ENCODE measurements around the gene GRM2. TPM values are rescaled to one million over a fixed set of nuclear protein-coding genes. Genes with fewer than 3 reads are reported as not detected.
"Not testable (repeated sequence)": the region's sequence is repeated elsewhere in the genome, so short reads cannot be mapped to it uniquely, and the experiment has no call there.

Gene GRM2
- total RNA-seq, 1 donor from 2014 or later: under 0.01 TPM

DNA sequence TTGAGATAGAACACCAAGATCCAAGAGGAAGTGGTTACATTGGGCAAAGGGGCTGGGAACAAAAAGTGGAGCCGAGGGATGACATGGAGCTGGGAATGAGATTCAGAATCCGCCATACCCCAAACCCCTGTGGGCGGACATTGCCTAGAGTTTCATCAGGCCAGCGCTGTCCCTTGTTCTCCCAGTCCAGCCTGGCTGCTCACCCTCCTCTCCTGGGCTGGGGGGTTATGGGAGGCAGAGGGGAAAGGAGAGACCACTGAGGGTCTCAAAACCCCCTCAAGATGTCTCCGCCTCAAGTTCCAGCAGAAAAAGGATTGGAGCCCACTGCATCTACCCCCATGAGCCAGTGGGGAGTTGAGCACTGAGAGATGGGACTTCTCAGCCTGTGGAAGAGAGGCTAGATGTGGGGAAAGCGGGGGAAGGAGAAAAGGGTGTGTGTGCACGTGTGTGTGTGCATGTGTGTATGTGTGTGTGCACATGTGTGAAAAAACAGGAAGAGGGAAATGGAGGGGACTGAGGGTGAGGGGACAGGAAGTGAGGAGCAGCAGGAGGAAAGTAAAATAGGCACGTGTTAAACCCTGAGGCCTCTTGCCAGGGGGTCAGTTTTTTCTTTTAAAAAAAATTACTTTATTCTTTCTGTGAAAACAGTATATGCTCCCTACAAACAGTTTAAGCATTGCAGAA is 14.3 kb downstream of the GRM2 start:
- DNase-seq (ENCODE audit: low read depth in 2 of 2): no peak

DNA sequence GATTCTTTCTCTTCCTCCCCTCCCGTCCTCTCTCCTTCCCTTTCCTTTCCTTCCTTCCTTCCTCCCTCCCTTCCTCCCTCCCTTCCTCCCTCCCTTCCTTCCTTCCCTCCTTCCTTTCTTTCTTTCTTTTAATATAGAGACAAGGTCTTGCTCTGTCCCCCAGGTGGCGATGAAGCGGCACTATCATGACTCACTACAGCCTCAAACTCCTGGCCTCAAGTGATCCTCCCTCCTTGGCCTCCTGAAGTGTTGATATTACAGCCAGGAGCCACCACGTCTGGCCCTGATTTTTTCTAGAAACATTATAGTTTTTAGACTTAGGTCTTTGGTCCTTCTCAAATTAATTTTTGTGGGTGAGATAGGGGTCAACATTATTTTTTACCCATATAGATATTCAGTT is 15.5 kb downstream of the GRM2 start:
- no peak for DNase-seq (ENCODE audit: low read depth in 2 of 2)

DNA sequence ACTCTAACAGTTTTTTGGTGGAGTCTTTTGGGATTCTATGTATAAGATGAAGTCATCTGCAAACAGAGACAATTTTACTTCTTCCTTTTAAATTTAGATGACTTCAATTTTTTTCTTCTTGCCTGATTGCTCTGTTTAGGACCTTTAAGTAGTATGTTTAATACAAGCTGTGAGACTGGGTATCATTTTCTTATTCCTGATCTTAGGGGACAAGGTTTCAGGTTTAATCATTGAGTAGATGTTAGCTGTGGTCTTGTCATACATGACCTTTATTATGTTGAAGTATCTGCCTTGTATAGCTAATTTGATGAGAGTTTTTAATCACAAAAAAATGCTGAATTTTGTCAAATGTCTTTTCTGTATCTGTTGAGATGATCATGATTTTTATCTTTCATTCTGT is 20.6 kb downstream of the GRM2 start:
- DNase-seq (ENCODE audit: low read depth in 2 of 2): no peak

DNA sequence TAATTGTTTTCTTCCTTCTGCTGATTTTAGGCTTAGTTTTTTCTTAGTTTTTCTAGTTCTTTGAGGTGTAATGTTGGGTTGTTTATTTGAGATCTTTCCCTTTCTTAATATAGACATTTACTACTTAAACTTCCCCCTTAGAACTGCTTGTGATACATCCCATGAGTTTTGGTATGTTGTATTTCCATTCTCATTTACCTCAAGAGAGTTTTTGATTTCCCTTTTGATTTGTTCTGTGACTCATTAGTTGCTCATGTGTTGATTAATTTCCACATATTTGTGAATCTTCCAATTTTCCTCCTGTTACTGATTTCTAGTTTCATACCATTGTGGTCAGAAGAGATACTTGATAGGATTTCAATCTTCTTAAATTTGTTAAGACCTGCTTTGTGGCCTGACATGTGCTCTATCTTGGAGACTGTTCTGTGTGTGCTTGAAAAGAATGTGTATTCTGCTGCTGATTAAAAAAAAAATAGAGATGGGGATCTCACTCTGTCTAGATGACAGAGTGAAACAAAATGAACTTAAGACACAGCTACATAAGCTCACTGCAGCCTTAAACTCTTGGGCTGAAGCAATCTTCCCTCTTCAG is 22.3 kb downstream of the GRM2 start:
- no peak for DNase-seq (ENCODE audit: low read depth in 2 of 2)

DNA sequence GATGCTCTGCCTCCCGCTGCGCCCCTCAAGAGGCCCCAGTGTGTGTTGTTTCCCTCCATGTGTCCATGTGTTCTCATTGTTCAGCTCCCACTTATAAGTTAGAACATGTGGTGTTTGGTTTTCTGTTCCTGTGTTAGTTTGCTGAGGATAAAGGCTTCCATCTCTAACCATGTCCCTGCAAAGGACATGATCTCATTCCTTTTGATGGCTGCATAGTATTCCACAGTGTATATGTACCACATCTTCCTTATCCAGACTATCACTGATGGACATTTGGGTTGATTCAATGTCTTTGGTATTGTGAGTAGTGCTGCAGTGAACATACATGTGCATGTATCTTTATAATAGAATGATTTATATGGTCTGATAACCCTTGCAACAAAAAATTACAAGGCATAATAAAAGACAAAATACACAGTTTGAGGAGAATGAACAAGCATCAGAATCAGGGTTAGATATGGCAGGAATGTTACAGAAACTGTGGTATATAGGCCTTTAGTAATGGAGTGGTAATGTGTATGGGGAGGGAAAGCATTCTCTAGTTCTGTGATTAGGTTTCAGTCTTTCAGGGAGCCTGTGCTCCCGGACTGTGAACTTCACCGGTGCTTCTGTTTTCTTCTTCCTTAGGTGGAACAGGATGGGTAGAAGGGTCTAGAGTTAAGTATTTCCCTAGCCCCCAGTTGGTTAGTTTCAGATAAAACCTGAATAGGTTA is 27.1 kb downstream of the GRM2 start:
- no peak for DNase-seq (ENCODE audit: low read depth in 2 of 2)

DNA sequence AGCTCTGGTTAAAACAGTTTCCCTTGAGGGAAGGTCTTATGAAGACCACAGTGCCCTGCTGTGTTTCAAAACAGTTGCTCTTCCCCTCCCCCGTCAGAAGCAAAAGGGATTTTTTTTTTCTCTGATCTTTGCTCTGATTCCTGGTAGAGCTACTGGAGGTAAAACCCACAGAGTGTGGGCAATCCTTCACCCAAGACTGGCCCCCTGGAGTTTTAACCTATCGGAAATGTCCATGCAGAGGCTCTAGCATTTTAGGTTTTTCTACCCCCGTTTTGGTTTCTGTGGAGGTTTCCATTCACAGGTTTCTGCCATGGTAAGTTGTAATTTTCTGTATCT is 27.7 kb downstream of the GRM2 start:
- no peak for DNase-seq (ENCODE audit: low read depth in 2 of 2)

DNA sequence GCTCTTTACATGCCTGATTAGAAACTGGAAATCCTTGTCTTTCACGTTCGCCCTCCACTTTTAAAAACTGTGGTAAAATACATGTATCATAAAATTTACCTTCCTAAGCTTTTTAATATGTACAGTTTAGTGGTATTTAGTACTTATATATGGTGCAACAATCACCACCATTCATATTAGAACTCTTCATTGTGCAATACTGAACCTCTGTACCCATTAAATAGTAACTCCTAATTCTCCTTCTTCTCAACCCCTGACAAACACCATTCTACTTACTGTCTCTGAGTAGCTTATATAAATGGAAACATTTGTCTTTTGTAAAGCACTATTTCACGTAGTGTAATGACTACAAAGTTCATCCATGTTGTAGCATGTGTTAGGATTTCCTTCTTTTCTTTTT is 28.2 kb downstream of the GRM2 start:
- DNase-seq (ENCODE audit: low read depth in 2 of 2): no peak

DNA sequence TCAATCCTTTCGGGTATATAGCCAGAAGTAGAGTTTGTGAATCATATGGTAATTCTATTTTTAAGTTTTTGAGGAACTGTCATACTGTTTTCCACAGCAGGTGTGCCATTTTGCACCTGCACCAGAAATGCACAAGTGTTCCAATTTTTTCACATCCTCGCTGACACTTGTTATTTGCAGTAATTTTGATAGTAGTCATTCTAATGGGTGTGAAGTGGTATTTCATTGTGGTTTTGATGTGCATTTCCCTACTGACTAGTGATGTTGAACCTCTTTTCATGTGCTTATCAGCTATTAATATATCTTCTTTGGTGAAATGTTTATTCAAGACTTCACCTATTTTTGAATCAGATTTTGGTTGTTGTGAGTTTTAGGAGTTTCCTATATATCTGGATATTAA is 29.1 kb downstream of the GRM2 start:
- DNase-seq (ENCODE audit: low read depth in 2 of 2): no peak

DNA sequence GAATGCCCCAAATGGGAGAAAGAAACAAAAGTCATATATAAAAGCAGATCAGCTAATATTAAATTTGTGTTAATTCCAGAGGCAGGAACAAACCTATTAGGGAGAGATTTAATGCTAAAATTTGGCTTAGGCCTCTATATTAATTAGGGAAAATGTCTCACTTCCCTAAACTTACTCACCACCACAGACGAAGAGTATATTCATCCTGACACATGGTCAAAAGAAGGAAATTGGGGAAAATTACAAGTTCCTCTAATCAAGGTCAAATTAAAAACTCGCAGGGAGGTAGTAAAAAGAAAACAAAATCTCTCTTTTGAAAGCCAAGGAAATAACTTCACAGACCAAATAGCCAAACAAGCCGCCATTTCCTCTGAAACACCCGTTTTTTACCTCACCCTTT is 32.2 kb downstream of the GRM2 start:
- no peak for DNase-seq (ENCODE audit: low read depth in 2 of 2)

DNA sequence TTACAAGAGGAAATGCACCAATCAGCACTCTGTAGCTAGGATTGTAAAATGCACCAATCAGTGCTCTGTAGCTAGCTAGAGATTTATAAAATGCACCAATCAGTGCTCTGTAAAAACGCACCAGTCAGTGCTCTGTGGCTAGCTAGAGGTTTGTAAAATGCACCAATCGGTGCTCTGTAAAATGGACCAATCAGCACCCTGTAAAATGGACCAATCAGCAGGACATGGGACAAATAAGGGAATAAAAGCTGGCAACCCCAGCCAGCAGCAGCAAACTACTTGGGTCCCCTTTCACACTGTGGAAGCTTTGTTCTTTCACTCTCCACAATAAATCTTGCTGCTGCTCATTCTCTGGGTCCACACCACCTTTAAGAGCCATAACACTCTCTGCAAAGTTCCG is 35.5 kb downstream of the GRM2 start:
- DNase-seq (ENCODE audit: low read depth in 2 of 2): not testable (repeated sequence)

DNA sequence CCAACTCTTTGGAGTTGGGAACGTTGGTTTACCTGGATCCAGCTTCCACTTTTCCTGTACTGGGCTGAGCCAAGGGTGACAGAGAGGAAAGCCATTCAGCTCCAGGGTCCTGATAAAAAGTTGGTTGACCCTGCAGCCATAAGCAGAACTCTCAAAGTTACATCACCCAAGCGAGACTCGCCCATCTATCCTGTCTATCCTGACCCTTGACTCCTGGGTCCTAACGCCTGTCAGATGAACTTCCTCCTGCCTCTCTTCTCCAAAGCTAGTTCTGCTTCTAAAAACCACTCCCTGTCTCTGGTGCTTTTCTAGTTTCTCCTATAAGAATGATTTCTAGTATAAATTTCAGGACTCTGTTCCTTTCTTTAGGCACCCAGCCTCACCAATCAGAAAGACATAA is 36.1 kb downstream of the GRM2 start:
- DNase-seq (ENCODE audit: low read depth in 2 of 2): not testable (repeated sequence)

DNA sequence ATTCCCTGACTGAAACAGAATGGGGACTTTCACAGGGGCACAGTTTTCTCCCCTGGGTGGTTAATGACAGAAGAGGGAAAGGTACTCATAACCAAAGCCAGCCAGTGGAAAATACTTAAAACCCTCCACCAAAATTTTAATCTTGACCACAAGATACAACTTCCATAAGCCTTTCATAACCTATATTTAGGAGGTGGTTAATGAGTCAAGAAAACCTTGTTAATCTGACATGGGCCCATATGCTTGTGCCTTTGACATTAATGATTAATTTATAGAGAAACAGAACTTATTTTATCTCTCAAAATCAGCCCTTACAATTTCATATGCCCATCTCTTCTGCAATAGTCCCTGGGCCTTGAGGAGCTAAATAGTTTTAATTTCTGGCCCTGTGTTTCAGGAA is 41.0 kb downstream of the GRM2 start:
- no peak for DNase-seq (ENCODE audit: low read depth in 2 of 2)

DNA sequence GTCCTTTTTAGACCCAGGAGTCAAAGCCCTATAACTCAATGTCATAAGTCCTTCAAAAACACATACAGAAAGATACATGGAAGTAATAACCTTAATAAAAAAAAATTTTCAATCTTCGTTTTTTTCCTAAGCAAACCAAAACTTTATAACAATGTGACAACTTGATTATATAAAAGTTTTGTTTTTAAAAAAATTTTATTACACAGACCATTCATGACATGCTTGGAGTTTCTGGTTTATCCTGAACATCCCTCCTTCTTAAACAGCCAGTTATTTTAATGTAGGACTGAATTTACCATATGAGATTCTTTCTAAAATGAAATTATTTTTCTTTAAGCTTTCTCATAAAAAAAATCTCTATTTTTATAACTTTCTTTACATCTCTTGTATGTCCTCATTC is 41.5 kb downstream of the GRM2 start:
- DNase-seq (ENCODE audit: low read depth in 2 of 2): no peak

DNA sequence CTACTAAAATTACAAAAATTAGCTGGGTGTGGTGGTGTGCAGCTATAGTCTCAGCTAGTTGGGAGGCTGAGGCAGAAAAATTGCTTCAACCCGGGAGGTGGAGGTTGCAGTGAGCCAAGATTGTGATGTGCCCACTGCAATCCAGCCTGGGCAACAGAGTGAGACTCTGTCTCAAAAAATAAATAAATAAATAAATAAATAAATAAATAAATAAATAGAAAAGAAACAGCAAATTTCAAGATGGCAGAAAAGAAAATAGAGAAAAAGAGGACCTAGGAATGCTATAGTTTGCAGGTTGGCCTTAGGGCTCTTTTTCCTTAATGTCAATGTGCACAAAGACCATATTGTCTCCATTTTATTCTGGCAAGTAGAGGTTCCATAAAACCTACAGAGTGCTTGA is 44.0 kb downstream of the GRM2 start:
- no peak for DNase-seq (ENCODE audit: low read depth in 2 of 2)

DNA sequence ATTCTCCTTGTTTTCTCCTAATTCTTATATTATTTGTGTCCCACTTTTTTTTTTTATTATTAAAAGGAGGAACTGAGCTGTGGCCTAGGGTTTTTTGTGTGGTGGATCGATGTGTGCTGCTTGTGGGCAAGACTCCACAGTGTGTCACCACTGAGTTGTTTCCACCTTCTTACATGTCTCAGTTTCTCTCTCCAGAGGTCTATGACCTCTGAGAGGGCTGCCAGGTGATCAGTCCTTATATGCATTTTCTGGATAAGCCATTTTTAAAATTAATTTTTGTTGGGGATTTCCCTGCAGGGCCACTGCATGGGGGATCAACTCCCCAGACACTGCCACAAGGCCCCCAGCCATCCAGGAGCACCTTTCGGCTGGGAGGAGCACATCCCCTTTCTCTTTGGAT is 44.4 kb downstream of the GRM2 start:
- no peak for DNase-seq (ENCODE audit: low read depth in 2 of 2)

DNA sequence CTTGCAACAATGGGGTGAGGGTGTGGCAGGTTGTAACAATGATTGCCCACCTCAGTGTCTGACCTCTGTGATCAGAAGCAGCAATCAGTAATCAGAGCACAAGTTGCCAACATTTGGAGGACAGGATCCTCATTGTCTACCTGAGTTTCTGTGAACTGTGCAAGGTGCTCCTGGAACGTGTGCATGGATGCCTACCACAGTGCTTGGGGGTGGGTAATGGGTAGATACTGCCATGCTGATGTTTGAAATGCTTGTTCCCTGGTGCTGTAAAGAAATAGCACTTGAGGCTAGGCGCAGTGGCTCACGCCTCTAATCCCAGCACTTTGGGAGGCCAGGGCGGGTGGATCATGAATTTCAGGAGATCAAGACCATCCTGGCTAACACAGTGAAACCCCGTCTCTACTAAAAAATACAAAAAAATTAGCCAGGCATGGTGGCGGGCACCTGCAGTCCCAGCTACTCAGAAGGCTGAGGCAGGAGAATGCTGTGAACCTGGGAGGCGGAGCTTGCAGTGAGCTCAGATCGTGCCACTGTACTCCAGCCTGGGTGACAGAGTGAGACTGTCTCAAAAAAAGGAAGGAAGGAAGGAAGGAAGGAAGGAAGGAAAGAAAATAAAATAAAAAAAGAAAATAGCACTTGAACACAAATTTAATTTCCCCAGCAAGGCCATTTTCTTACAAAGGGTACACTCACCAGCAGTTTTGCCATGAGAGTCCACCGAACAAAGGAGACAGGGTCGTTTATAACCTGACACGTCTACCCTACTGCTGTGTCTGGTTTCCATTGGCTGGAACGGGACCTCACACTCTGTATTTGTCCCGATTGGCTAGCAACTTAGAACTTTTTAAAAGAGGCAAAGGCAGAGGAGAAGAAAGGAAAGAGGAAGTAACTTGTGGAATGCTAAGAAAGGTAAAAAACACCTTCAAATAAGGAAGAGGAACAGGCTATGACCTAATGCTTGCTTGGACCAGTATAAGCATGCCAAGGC is 47.2 kb downstream of the GRM2 start:
- not testable (repeated sequence) for DNase-seq (ENCODE audit: low read depth in 2 of 2)

DNA sequence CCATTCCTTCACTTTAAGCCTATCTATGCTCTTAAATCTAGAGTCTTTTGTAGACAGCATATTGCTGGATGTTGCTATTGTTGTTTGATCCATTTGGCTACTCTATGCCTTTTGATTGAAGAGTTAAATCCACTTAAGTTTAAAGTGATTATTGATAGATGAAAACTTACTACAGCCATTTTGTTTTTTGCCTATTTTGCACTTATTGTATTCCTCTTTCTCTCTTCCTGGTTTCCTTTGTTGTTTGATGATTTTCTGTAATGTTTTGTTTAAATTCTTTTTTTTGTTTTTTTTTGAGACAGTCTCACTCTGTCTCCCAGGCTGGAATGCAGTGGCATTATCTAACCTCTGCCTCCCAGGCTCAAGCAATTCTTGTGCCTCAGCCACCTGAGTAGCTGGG is 52.3 kb downstream of the GRM2 start:
- no peak for DNase-seq (ENCODE audit: low read depth in 2 of 2)

Other genes starting within 250 kb of the GRM2 start
- gene DCAF1, start 207.1 kb upstream of the GRM2 start, total RNA-seq: 9.2 and 16.1 TPM in 2 replicates
- gene RAD54L2, start 168.3 kb upstream of the GRM2 start, total RNA-seq: 10.5 and 14.5 TPM in 2 replicates
- gene TEX264, start 35.8 kb upstream of the GRM2 start, total RNA-seq: 36.4 and 57.1 TPM in 2 replicates
- not detected in 2 replicates for gene IQCF6, start 72.2 kb downstream of the GRM2 start, total RNA-seq
- not detected in 2 replicates for gene IQCF2, start 154.5 kb downstream of the GRM2 start, total RNA-seq
- gene IQCF5, start 168.5 kb downstream of the GRM2 start, total RNA-seq: not detected in 2 replicates
- not detected in 2 replicates for gene IQCF1, start 196.3 kb downstream of the GRM2 start, total RNA-seq
- 11.1 and 18.5 TPM in 2 replicates for gene RRP9, start 234.8 kb downstream of the GRM2 start, total RNA-seq
- gene PARP3, start 235.3 kb downstream of the GRM2 start, total RNA-seq: 4.6 and 7.4 TPM in 2 replicates
- not detected in 2 replicates for gene GPR62, start 248.3 kb downstream of the GRM2 start, total RNA-seq